K562 (cell line): ENCODE data around the gene FAR2. TPM values are rescaled to one million over a fixed set of nuclear protein-coding genes. Genes with fewer than 3 reads are reported as not detected.

ENCODE experiments used
- ATAC-seq: fragments of 200-7000 bp; cut with Tn5 transposase; 3 replicates; pipeline ENCODE4 v1.9.1; 2020; ENCODE audit warnings: moderate library complexity
- BruUV-seq: library from RNA; stranded (reverse); fragments of 400-500 nt; replicated peaks from 2 replicates; lab custom pipeline; 2021; lab: Mats Ljungman, UMichigan
- CTCF ChIA-PET: fragments of 300-600 bp; formaldehyde crosslinking; extraction: SDS; loops from one replicate; lab custom pipeline; 2021; ENCODE audit warnings: low intra/inter-chr PET ratio; lab: Yijun Ruan, JAX
- POLR2A ChIA-PET: fragments of 300-600, 350-650 bp; sonication (Branson Sonifier 250); formaldehyde crosslinking; extraction: SDS; loops from one replicate; lab custom pipeline; 2021; ENCODE audit warnings: antibody characterized with exemption, inconsistent platforms; lab: Yijun Ruan, JAX
- DNase-seq, 4 experiments: peaks; one replicate each; pipeline versions ENCODE4 v3.0.0 to v3.0.0-alpha.2; 2011 to 2018; ENCODE audit warnings: low spot score in 3 of 4, mixed read lengths in 3 of 4; ENCODE audit errors: extremely low read depth in 1 of 4
- FAIRE-seq: peaks from 2 replicates; lab custom pipeline; 2011; peaks lifted over from hg19 to GRCh38; lab: Jason Lieb, UNC
- H2AFZ ChIP-seq: 2 replicates; pipeline ENCODE4 v1.6.0; 2011; ENCODE audit warnings: low read depth, low read length, control low read depth, inconsistent platforms
- H3K27ac ChIP-seq: fragments of 200-600 bp; 3 replicates; pipeline ENCODE4 v1.8.0; 2011; ENCODE audit warnings: low read depth, mild to moderate bottlenecking, control low read depth, inconsistent platforms, low read length, moderate library complexity, mixed read lengths; ENCODE audit errors: extremely low read depth
- H3K27me3 ChIP-seq, 2 experiments: fragments of 300-600 bp in 1 of 2; 2 replicates in 1 of 2; 3 replicates in 1 of 2; pipeline versions ENCODE4 v1.6.0 to v1.8.0; 2011; ENCODE audit warnings: inconsistent platforms in 2 of 2, low read length in 2 of 2, mild to moderate bottlenecking in 1 of 2, mixed read lengths in 1 of 2, moderate library complexity in 1 of 2; ENCODE audit not compliant: control insufficient read depth in 2 of 2, insufficient read depth in 2 of 2
- H3K36me3 ChIP-seq: fragments of 300-600 bp; 3 replicates; pipeline ENCODE4 v1.8.0; 2011; ENCODE audit warnings: mild to moderate bottlenecking, low read length, inconsistent platforms; ENCODE audit not compliant: control insufficient read depth, insufficient read depth
- H3K4me1 ChIP-seq, 2 experiments: fragments of 200-600 bp in 1 of 2; replicated peaks in 1 of 2; 2 replicates in 1 of 2; 3 replicates in 1 of 2; pipeline versions ENCODE4 v1.5.1 to v1.8.0; 2011; ENCODE audit warnings: inconsistent platforms in 2 of 2, low read length in 2 of 2, mild to moderate bottlenecking in 1 of 2, mixed read lengths in 1 of 2, moderate library complexity in 1 of 2; ENCODE audit not compliant: control insufficient read depth in 2 of 2, insufficient read depth in 2 of 2
- H3K4me2 ChIP-seq: 2 replicates; pipeline ENCODE4 v1.6.1; 2011; ENCODE audit warnings: low read length, control low read depth, inconsistent platforms, mixed read lengths; ENCODE audit not compliant: insufficient read depth
- H3K4me3 ChIP-seq: fragments of 200-600 bp; sonication (generic), shearing (Covaris generic); 2 replicates; pipeline ENCODE4 v1.5.1; 2016; ENCODE audit warnings: control low read depth, inconsistent platforms
- H3K79me2 ChIP-seq: fragments of 200-600 bp; 3 replicates; pipeline ENCODE4 v1.8.0; 2011; ENCODE audit warnings: low read length, inconsistent platforms; ENCODE audit not compliant: control insufficient read depth, insufficient read depth
- H3K9ac ChIP-seq, 2 experiments: 2 replicates each; pipeline versions ENCODE4 v1.6.0 to v1.6.1; 2011; ENCODE audit warnings: low read depth in 2 of 2, low read length in 2 of 2, control low read depth in 1 of 2, inconsistent platforms in 1 of 2, mild to moderate bottlenecking in 1 of 2, mixed read lengths in 1 of 2; ENCODE audit not compliant: insufficient read depth in 1 of 2
- H3K9me1 ChIP-seq: one replicate; pipeline ENCODE4 v1.6.0; 2011; ENCODE audit warnings: inconsistent platforms, mild to moderate bottlenecking, low read length, moderate library complexity; ENCODE audit not compliant: control insufficient read depth, insufficient read depth
- H3K9me3 ChIP-seq: replicated peaks from 2 replicates; pipeline ENCODE4 v1.5.1; 2011; ENCODE audit warnings: low read depth, low read length, inconsistent platforms; ENCODE audit not compliant: control insufficient read depth, insufficient read depth
- H4K20me1 ChIP-seq: replicated peaks from 2 replicates; pipeline ENCODE4 v1.6.1; 2011; ENCODE audit warnings: low read length, inconsistent platforms, mixed read lengths; ENCODE audit not compliant: control insufficient read depth, insufficient read depth
- AFF1 ChIP-seq, 2 experiments: fragments of 450-650 bp; IDR thresholded peaks; 2 replicates each; pipeline ENCODE4 v1.6.1; 2018; ENCODE audit warnings: mild to moderate bottlenecking in 2 of 2, low read depth in 1 of 2; ENCODE audit not compliant: partially characterized antibody in 2 of 2
- CEBPG ChIP-seq, 3 experiments: fragments of 200-800 bp in 1 of 3; sonication (Bioruptor generic) in 1 of 3; sonication (generic) in 1 of 3; formaldehyde crosslinking in 1 of 3; IDR thresholded peaks in 2 of 3; conservative IDR thresholded peaks in 1 of 3; 2 replicates each; pipeline versions ENCODE4 v1.6.1 to v1.8.0; 2016 to 2022; ENCODE audit warnings: missing compliant biosample characterization in 2 of 3, missing genetic modification characterization in 2 of 3, mild to moderate bottlenecking in 1 of 3, missing genetic modification reagents in 1 of 3
- CHCHD3 ChIP-seq: fragments of 250-450 bp; sonication (Bioruptor Pico); IDR thresholded peaks from 2 replicates; pipeline ENCODE4 v2.1.2; 2022; ENCODE audit warnings: mild to moderate bottlenecking
- FUS ChIP-seq: fragments of 200-400 bp; formaldehyde crosslinking; optimal IDR thresholded peaks from 2 replicates; pipeline ENCODE3; 2017; ENCODE audit warnings: low read depth, low read length
- GABPB1 ChIP-seq: sonication (generic); formaldehyde crosslinking; IDR thresholded peaks from 2 replicates; pipeline ENCODE4 v1.8.0; 2022; ENCODE audit warnings: mild to moderate bottlenecking, missing genetic modification reagents
- GABPB2 ChIP-seq: fragments of 250-450 bp; sonication (Bioruptor Pico); conservative IDR thresholded peaks from 2 replicates; pipeline ENCODE4 v1.5.1; 2021; ENCODE audit warnings: mild to moderate bottlenecking
- KHSRP ChIP-seq: fragments of 450-650 bp; IDR thresholded peaks from 2 replicates; pipeline ENCODE4 v1.6.1; 2017
- MEF2D ChIP-seq: conservative IDR thresholded peaks from 2 replicates; pipeline ENCODE4 v1.6.1; 2016; ENCODE audit warnings: low read depth, missing genetic modification characterization, missing compliant biosample characterization
- MEIS2 ChIP-seq: fragments of 450-650 bp; IDR thresholded peaks from 2 replicates; pipeline ENCODE4 v1.6.1; 2014; ENCODE audit warnings: mild to moderate bottlenecking; ENCODE audit not compliant: partially characterized antibody
- MTA1 ChIP-seq: fragments of 450-650 bp; IDR thresholded peaks from 2 replicates; pipeline ENCODE4 v1.6.1; 2017; ENCODE audit warnings: borderline replicate concordance
- MXI1 ChIP-seq: IDR thresholded peaks from 2 replicates; pipeline ENCODE4 v1.6.1; 2011; ENCODE audit warnings: low read depth, mild to moderate bottlenecking, improper control_type of control experiment, low read length
- NFIC ChIP-seq: fragments of 450-650 bp; IDR thresholded peaks from 2 replicates; pipeline ENCODE4 v1.6.1; 2017; ENCODE audit warnings: mild to moderate bottlenecking, inconsistent platforms
- RB1 ChIP-seq: fragments of 450-650 bp; IDR thresholded peaks from 2 replicates; pipeline ENCODE4 v1.6.1; 2017; ENCODE audit warnings: low read depth, mild to moderate bottlenecking
- SMARCB1 ChIP-seq: IDR thresholded peaks from 2 replicates; pipeline ENCODE4 v1.6.1; 2011; ENCODE audit warnings: improper control_type of control experiment, low read depth; ENCODE audit not compliant: insufficient read length
- STAT6 ChIP-seq: sonication (generic); formaldehyde crosslinking; IDR thresholded peaks from 2 replicates; pipeline ENCODE4 v1.8.1; 2023; ENCODE audit warnings: mild to moderate bottlenecking, missing genetic modification reagents
- THRA ChIP-seq: fragments of 450-650 bp; IDR thresholded peaks from 2 replicates; pipeline ENCODE4 v1.6.1; 2017; ENCODE audit warnings: mild to moderate bottlenecking, moderate library complexity
- WGBS: fragments of 100-300 bp; shearing (Covaris generic); methylation state at CpG from one replicate; pipeline ENCODE4 v1.1.6; 2016; ENCODE audit warnings: low coverage, mixed read lengths; ENCODE audit not compliant: insufficient coverage; ENCODE audit errors: missing lambda C conversion rate; 5-methylcytosine and 5-hydroxymethylcytosine counted together
- in situ Hi-C: fragments of 300-500 bp; cut with MboI; formaldehyde crosslinking; loops from 4 replicates; pipeline ENCODE4 v1.15.0; 2018; ENCODE audit warnings: inconsistent platforms, mixed read lengths
- intact Hi-C: fragments of 100-400 bp; cut with micrococcal nuclease; formaldehyde crosslinking; loops from 2 replicates; pipeline ENCODE4 v1.14.2; 2022
- polyA plus RNA-seq, 8 experiments: library from polyadenylated mRNA; depleted of rRNA in 4 of 8; stranded (reverse) in 5 of 8; unstranded in 3 of 8; fragments of >200 nt; fragmentation: Nextera tagmentation in 2 of 8; fragmentation: Illumina TruSeq in 1 of 8; extraction: Ambion mirVana in 2 of 8; extraction: Trizol in 1 of 8; gene quantifications; 2 replicates each; pipeline versions ENCODE4 v1.2.1 to v1.2.3, GENCODE V29; 2011 to 2014; ENCODE audit warnings: inconsistent platforms in 1 of 8, missing spikeins in 1 of 8
- total RNA-seq, 7 experiments: library from RNA; depleted of rRNA in 6 of 7; stranded (reverse); fragments of >200 nt in 6 of 7; fragmentation: Illumina TruSeq in 2 of 7; extraction: Trizol in 2 of 7; gene quantifications; 2 replicates each; pipeline versions ENCODE4 v1.2.1 to v1.2.3, GENCODE V29; 2011 to 2021; ENCODE audit warnings: low replicate concordance in 1 of 7

The FAR2 gene
- total and polyA plus RNA-seq, 9 of the 15 experiments (the other 6 are each of a cell fraction or from before 2014, with no cell fraction given): 5.0 to 13.4 (median 8.5) TPM

- BruUV-seq: no TSS peak
These were observed 73.1 kb downstream of the FAR2 start for GRCh38 chr12:29222200-29222599.

More at GRCh38 chr12:29222200-29222599, 73.1 kb downstream of the FAR2 start:
- in situ Hi-C loops (no loop called here), intact Hi-C loops (no loop called here)
- H3K9me1 ChIP-seq: no peaks in the 10 kb centered on the region
- FAIRE-seq: no peak
- no peaks in the 10 kb centered on the region for H4K20me1 ChIP-seq
- ChIA-PET POLR2A (interaction anchor here (0.6 kb wide), 1 partner anchor 352 kb away, joined by 3 read pairs; no protein-coding TSS in a partner anchor), CTCF (no interaction called here)
- no peak for ATAC-seq
- H3K79me2 ChIP-seq: no peaks in the 10 kb centered on the region
- DNase-seq: no peak
- H3K9me3 ChIP-seq: no peaks in the 10 kb centered on the region
- no peak overlapping the region for H3K4me3 ChIP-seq
- H3K27ac ChIP-seq: no peak overlapping the region
- H3K9ac ChIP-seq: no peak overlapping the region
- TF ChIP-seq MEIS2: no peak
- no peak for TF ChIP-seq KHSRP
- no peak for TF ChIP-seq STAT6 (CRISPR knock-in tag)
- TF ChIP-seq CHCHD3 (CRISPR knock-in tag): no peak
- TF ChIP-seq MTA1: no peak
- no peak for TF ChIP-seq MEF2D (tag)
- TF ChIP-seq GABPB1 (CRISPR knock-in tag): no peak
- TF ChIP-seq MXI1: no peak
- no peak for TF ChIP-seq RB1
- no peak for TF ChIP-seq NFIC
- no peak for TF ChIP-seq THRA
- no peak for TF ChIP-seq CEBPG (CRISPR knock-in tag; IDR thresholded peaks at IDR 0.05)
- no peak for TF ChIP-seq CEBPG (tag; conservative IDR thresholded peaks at IDR 0.05 in 1 of 2, IDR thresholded peaks at IDR 0.05 in 1 of 2)
- TF ChIP-seq GABPB2 (CRISPR knock-in tag): no peak
- no peak for TF ChIP-seq AFF1 (IDR thresholded peaks at IDR 0.05; ENCODE audit: low read depth in 1 of 2, partially characterized antibody in 2 of 2)
- no peak for TF ChIP-seq SMARCB1
- no peak for TF ChIP-seq FUS
- 14% methylated on average over 1 of the region's 1 CpG for WGBS
- H3K4me2 ChIP-seq: no peak overlapping the region
- no peaks in the 10 kb centered on the region for H3K4me1 ChIP-seq
- H2AFZ ChIP-seq: no peak overlapping the region
- H3K27me3 ChIP-seq: no peaks in the 10 kb centered on the region
- no peaks in the 10 kb centered on the region for H3K36me3 ChIP-seq
